ENCODE results near the gene TBCK.

The TBCK gene

DNA sequence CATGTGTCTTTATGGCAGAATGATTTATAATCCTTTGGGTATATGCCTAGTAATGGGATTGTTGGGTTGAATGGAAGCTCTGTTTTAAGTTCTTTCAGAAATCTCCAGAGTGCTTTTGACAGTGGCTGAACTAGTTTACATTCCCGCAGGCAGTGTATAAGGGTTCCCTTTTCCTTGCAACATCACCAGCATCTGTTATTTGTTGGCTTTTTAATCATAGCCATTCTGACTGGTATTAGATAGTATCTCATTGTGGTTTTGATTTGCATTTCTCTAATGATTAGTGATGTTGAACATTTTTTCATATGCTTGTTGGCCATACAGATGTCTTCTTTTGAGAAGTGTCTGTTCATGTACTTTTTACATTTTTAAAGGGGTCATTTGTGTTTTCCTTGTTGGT, 129.8 kb downstream of the TBCK start:
- TF ChIP-seq, protein P1, sequence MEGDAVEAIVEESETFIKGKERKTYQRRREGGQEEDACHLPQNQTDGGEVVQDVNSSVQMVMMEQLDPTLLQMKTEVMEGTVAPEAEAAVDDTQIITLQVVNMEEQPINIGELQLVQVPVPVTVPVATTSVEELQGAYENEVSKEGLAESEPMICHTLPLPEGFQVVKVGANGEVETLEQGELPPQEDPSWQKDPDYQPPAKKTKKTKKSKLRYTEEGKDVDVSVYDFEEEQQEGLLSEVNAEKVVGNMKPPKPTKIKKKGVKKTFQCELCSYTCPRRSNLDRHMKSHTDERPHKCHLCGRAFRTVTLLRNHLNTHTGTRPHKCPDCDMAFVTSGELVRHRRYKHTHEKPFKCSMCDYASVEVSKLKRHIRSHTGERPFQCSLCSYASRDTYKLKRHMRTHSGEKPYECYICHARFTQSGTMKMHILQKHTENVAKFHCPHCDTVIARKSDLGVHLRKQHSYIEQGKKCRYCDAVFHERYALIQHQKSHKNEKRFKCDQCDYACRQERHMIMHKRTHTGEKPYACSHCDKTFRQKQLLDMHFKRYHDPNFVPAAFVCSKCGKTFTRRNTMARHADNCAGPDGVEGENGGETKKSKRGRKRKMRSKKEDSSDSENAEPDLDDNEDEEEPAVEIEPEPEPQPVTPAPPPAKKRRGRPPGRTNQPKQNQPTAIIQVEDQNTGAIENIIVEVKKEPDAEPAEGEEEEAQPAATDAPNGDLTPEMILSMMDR (IDR thresholded peaks at IDR 0.05; ENCODE audit: control extremely low read depth, extremely low read depth, low read depth, missing control alignments) = no peak
- POLR2A ChIA-PET = no interaction called here
- DNase-seq (ENCODE audit: extremely low spot score) = no peak
- CTCF ChIA-PET = interaction anchor here (0.9 kb wide), 1 partner anchor 37 kb away, joined by 3 read pairs; no protein-coding TSS in a partner anchor

DNA sequence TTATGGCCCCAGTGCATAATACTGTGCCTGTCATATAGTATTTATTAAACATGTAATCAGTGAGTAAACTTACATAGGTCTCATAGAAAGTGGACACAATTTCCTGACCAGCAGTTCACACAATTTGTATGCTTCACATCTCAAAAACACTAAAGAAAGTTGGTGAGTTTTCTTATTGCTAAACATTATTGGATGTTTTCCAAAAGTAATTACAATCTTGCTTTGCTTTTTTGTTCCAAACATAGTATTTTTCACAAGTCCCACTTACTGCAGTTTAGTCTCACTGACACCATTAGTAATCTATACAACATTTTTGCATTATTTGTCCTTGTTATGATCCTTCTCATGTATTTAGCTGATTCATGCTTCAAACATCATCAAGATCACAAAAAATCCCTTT, 132.5 kb downstream of the TBCK start:
- POLR2A ChIA-PET = no interaction called here
- TF ChIP-seq, protein P1 (IDR thresholded peaks at IDR 0.05; ENCODE audit: control extremely low read depth, extremely low read depth, low read depth, missing control alignments) = no peak
- CTCF ChIA-PET = no interaction called here
- no peak for DNase-seq (ENCODE audit: extremely low spot score)

DNA sequence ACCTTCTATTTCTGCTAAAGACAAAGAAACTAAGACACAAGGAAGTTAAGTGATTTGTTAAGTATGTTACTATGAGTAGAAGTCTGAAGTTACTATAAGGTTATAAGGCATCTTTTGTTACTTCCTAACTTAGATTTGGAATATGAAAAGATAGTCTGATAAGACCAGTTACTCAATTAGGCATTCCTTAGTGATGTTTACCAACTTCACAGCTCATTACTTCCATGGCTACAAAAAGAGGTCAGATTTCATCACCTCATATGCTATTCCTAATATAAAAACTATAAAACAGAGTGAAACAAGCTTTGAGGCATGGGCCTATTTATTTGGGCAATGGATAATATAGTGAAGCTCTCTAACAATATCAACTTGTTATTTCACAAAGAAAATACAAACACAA, 143.1 kb downstream of the TBCK start:
- ChIA-PET POLR2A (no interaction called here), CTCF (interaction anchor here (1.3 kb wide), 1 partner anchor 10 kb away, joined by 3 read pairs; no protein-coding TSS in a partner anchor)
- no peak for DNase-seq (ENCODE audit: extremely low spot score)
- TF ChIP-seq, protein P1 (IDR thresholded peaks at IDR 0.05; ENCODE audit: control extremely low read depth, extremely low read depth, low read depth, missing control alignments) = no peak

DNA sequence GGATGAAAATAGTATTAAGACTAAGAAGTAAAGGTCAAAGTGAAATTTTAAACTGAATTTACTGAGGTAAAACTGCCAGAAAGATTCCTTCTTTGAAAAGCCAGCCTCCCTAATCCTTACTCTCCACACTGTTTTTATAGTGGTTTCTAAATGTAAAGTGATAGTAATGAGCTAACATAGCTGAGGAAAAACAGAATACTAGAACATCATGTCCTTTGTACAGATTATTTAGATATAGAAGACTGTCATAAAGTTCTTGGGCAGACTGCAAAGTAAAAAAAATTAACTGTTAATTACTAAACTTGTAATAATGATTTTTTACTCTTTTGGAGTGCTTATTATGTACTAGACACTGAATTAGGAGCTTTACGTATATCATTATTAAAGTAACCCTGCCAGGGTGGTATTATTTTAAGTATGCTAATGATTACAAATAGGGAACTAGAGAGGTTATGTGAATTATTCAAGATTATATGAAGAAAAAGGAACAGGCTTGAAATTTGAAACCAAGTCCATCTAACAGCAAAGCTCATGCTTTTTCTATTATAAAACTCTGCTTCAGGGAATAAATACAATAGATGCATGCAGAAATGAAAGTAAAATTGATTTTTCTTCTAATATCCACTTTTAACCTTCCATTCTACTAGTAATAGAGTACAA, 150.5 kb downstream of the TBCK start:
- no peak for DNase-seq (ENCODE audit: extremely low spot score)
- ChIA-PET POLR2A (no interaction called here), CTCF (no interaction called here)
- TF ChIP-seq, protein P1 (IDR thresholded peaks at IDR 0.05; ENCODE audit: control extremely low read depth, extremely low read depth, low read depth, missing control alignments) = no peak

DNA sequence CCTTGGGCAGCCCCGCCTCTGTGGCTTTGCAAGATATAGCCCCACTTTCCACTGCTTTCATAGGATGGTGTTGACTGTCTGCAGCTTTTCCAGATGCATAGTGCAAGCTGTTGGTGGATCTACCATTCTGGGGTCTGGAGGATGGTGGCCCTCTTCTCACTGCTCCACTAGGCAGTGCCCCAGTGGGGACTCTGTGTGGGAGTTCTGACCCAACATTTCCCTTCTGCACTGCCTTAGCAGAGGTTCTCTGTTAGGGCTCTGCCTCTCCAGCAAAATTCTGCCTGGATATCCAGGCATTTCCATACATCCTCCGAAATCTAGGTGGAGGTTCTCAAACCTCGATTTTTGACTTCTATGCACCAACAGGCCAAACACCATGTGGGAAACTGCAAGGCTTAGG, 153.7 kb downstream of the TBCK start:
- CTCF ChIA-PET = interaction anchor here (0.8 kb wide), 1 partner anchor 11 kb away, joined by 3 read pairs; no protein-coding TSS in a partner anchor
- TF ChIP-seq, protein P1 (IDR thresholded peaks at IDR 0.05; ENCODE audit: control extremely low read depth, extremely low read depth, low read depth, missing control alignments) = no peak
- POLR2A ChIA-PET = no interaction called here
- no peak for DNase-seq (ENCODE audit: extremely low spot score)

DNA sequence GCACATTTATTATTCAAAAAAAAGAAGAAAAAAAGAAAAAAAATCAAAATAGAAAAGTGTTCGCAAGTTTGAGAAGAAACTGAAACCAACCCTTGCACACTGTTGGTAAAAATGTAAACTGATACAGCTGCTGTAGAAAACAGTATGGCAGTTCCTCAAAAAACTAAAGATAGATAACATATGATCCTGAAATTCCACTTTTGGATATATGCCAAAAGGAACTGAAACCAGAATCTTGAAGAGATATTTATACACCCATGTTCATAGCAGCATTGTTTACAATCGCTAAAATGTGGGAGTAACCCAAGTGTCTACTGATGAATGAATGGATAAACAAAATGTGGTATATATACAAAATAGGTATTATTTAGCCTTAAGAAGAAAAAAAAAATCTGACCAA, 155.4 kb downstream of the TBCK start:
- DNase-seq (ENCODE audit: extremely low spot score) = no peak
- POLR2A ChIA-PET = no interaction called here
- TF ChIP-seq, protein P1 (IDR thresholded peaks at IDR 0.05; ENCODE audit: control extremely low read depth, extremely low read depth, low read depth, missing control alignments) = no peak
- CTCF ChIA-PET = no interaction called here

Measured in GM10248 (cell line).